ENCODE measurements around the gene ZNF407. TPM values are rescaled to one million over a fixed set of nuclear protein-coding genes. Genes with fewer than 3 reads are reported as not detected.

ZNF407 gene
- total and polyA plus RNA-seq, 2 of the 13 experiments (the other 11 are each of a cell fraction or from before 2014, with no cell fraction given) = 2.3 to 8.7 TPM

DNA sequence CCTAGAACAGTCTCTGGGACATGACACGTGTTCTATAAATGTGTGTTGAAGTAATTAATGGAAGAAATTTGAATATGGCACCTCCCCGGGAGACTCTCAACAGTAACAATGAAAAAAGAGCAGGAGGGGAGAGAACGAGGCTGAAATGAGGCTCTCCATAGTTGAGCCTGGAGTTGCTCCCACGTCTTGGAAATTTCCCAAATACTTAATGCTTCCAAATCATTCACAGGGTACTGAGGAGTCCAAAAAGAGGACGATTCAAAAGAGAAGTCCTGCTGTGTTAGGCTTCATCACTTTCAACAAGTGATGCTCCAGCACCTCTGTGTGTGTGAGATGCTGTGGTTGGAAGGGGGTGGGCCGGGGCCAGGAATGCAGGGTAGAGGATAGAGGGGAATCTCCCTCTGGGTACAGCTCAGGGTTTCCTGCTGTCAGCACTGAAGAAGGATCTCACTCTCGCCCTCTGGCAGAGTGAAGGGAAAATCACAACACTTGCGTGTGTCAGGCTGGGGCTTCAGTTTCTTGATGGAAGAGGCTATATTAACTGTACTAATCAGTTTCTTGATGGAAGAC is 18.1 kb upstream of the ZNF407 start:
- FAIRE-seq = no peak
- Histone ChIP-seq H3K9me3 (ENCODE audit: low read length) (no peaks in the 10 kb centered on the region), H3K79me2 (ENCODE audit: insufficient read depth, low read length) (no peaks in the 10 kb centered on the region), H3K36me3 (replicated peaks in 1 of 2; ENCODE audit: control insufficient read depth in 1 of 2, insufficient read depth in 2 of 2, low read length in 2 of 2) (no peaks in the 10 kb centered on the region), H3K9ac (ENCODE audit: insufficient read depth, low read depth, low read length) (no peak overlapping the region), H4K20me1 (ENCODE audit: insufficient read depth, low read length) (no peaks in the 10 kb centered on the region), H3K4me1 (ENCODE audit: insufficient read depth, low read length) (peaks cover 19% of the 10 kb centered on the region), H3K4me2 (ENCODE audit: low read depth, low read length) (no peak overlapping the region), H3K4me3 (replicated peaks in 1 of 3; ENCODE audit: insufficient read depth in 1 of 3, low read depth in 2 of 3, low read length in 3 of 3) (no peak overlapping the region), H3K27me3 (ENCODE audit: control insufficient read depth in 1 of 2, insufficient read depth in 2 of 2, low read length in 2 of 2) (peaks cover 0 to 17% of the 10 kb centered on the region in 2 experiments; a peak in 2 of 5 replicates), H3K27ac (ENCODE audit: extremely low read length, insufficient read depth, low read length) (no peak overlapping the region), H2AFZ (ENCODE audit: low read length) (no peak overlapping the region)
- in situ Hi-C loops (cut with HindIII; ENCODE audit: extremely low pct_ligation_motif_present, low pct_unique_long_range_greater_than_20kb) (no loop called here), intact Hi-C loops (cut with micrococcal nuclease; ENCODE audit: unreplicated experiment) (no loop called here)
- no peak for DNase-seq (ENCODE audit: low spot score)
- no TSS peak for BruUV-seq (replicated peaks)
- peak; percentile 44; the same call in 2 of the 3 replicates for ATAC-seq
- ChIA-PET CTCF (ENCODE audit: low intra/inter-chr PET ratio, low total read pairs) (no interaction called here), POLR2A (no interaction called here)
- WGBS (ENCODE audit: low lambda C conversion rate) = 12% methylated on average over 7 of the region's 8 CpGs
- TF ChIP-seq CENPT (CRISPR knock-in tag; IDR thresholded peaks at IDR 0.05; ENCODE audit: low read depth) (no peak), NFYB (CRISPR knock-in tag; IDR thresholded peaks at IDR 0.05) (no peak), U2AF2 (IDR thresholded peaks at IDR 0.05; ENCODE audit: low read depth, low read length) (no peak), IRX3 (CRISPR knock-in tag; IDR thresholded peaks at IDR 0.05; ENCODE audit: borderline replicate concordance, low read depth) (no peak), MXD3 (CRISPR knock-in tag; IDR thresholded peaks at IDR 0.05) (no peak), ZNF557 (CRISPR knock-in tag; IDR thresholded peaks at IDR 0.05) (no peak), HCFC1 (IDR thresholded peaks at IDR 0.05; ENCODE audit: low read depth, low read length) (no peak), ZIK1 (CRISPR knock-in tag; IDR thresholded peaks at IDR 0.05; ENCODE audit: borderline replicate concordance, low read depth) (no peak), ADNP (CRISPR knock-in tag; IDR thresholded peaks at IDR 0.05) (no peak), ZNF879 (CRISPR knock-in tag; IDR thresholded peaks at IDR 0.05) (no peak), GATAD2A (CRISPR knock-in tag; IDR thresholded peaks at IDR 0.05) (no peak)
- TF ChIP-seq, protein P1, sequence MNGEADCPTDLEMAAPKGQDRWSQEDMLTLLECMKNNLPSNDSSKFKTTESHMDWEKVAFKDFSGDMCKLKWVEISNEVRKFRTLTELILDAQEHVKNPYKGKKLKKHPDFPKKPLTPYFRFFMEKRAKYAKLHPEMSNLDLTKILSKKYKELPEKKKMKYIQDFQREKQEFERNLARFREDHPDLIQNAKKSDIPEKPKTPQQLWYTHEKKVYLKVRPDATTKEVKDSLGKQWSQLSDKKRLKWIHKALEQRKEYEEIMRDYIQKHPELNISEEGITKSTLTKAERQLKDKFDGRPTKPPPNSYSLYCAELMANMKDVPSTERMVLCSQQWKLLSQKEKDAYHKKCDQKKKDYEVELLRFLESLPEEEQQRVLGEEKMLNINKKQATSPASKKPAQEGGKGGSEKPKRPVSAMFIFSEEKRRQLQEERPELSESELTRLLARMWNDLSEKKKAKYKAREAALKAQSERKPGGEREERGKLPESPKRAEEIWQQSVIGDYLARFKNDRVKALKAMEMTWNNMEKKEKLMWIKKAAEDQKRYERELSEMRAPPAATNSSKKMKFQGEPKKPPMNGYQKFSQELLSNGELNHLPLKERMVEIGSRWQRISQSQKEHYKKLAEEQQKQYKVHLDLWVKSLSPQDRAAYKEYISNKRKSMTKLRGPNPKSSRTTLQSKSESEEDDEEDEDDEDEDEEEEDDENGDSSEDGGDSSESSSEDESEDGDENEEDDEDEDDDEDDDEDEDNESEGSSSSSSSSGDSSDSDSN (CRISPR knock-in tag; IDR thresholded peaks at IDR 0.05) = no peak
- TF ChIP-seq, protein P2, sequence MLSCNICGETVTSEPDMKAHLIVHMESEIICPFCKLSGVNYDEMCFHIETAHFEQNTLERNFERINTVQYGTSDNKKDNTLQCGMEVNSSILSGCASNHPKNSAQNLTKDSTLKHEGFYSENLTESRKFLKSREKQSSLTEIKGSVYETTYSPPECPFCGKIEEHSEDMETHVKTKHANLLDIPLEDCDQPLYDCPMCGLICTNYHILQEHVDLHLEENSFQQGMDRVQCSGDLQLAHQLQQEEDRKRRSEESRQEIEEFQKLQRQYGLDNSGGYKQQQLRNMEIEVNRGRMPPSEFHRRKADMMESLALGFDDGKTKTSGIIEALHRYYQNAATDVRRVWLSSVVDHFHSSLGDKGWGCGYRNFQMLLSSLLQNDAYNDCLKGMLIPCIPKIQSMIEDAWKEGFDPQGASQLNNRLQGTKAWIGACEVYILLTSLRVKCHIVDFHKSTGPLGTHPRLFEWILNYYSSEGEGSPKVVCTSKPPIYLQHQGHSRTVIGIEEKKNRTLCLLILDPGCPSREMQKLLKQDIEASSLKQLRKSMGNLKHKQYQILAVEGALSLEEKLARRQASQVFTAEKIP (CRISPR knock-in tag; IDR thresholded peaks at IDR 0.05; ENCODE audit: borderline replicate concordance) = no peak
- TF ChIP-seq, protein P3, sequence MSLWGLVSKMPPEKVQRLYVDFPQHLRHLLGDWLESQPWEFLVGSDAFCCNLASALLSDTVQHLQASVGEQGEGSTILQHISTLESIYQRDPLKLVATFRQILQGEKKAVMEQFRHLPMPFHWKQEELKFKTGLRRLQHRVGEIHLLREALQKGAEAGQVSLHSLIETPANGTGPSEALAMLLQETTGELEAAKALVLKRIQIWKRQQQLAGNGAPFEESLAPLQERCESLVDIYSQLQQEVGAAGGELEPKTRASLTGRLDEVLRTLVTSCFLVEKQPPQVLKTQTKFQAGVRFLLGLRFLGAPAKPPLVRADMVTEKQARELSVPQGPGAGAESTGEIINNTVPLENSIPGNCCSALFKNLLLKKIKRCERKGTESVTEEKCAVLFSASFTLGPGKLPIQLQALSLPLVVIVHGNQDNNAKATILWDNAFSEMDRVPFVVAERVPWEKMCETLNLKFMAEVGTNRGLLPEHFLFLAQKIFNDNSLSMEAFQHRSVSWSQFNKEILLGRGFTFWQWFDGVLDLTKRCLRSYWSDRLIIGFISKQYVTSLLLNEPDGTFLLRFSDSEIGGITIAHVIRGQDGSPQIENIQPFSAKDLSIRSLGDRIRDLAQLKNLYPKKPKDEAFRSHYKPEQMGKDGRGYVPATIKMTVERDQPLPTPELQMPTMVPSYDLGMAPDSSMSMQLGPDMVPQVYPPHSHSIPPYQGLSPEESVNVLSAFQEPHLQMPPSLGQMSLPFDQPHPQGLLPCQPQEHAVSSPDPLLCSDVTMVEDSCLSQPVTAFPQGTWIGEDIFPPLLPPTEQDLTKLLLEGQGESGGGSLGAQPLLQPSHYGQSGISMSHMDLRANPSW (CRISPR knock-in tag; IDR thresholded peaks at IDR 0.05; ENCODE audit: borderline replicate concordance) = no peak
- TF ChIP-seq, protein P4, sequence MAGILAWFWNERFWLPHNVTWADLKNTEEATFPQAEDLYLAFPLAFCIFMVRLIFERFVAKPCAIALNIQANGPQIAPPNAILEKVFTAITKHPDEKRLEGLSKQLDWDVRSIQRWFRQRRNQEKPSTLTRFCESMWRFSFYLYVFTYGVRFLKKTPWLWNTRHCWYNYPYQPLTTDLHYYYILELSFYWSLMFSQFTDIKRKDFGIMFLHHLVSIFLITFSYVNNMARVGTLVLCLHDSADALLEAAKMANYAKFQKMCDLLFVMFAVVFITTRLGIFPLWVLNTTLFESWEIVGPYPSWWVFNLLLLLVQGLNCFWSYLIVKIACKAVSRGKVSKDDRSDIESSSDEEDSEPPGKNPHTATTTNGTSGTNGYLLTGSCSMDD (CRISPR knock-in tag; IDR thresholded peaks at IDR 0.05) = no peak
- TF ChIP-seq, protein P5, sequence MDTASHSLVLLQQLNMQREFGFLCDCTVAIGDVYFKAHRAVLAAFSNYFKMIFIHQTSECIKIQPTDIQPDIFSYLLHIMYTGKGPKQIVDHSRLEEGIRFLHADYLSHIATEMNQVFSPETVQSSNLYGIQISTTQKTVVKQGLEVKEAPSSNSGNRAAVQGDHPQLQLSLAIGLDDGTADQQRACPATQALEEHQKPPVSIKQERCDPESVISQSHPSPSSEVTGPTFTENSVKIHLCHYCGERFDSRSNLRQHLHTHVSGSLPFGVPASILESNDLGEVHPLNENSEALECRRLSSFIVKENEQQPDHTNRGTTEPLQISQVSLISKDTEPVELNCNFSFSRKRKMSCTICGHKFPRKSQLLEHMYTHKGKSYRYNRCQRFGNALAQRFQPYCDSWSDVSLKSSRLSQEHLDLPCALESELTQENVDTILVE (CRISPR knock-in tag; IDR thresholded peaks at IDR 0.05) = no peak
